HCT116 (cell line): ENCODE measurements around the gene MYOF.

Experiments
- ELF1 ChIP-seq: IDR thresholded peaks from 2 replicates; pipeline ENCODE4 v1.6.1; 2012; ENCODE audit warnings: low read depth, borderline replicate concordance
- EZH2 ChIP-seq: fragments of 200-600 bp; sonication (generic); IDR thresholded peaks from 2 replicates; pipeline ENCODE4 v1.6.1; 2017; ENCODE audit warnings: antibody characterized with exemption, mixed run types
- FOSL1 ChIP-seq: IDR thresholded peaks from 2 replicates; pipeline ENCODE4 v1.6.1; 2012; ENCODE audit warnings: low read depth
- POLR2A ChIP-seq: IDR thresholded peaks from 2 replicates; pipeline ENCODE4 v1.7.0; 2011; ENCODE audit warnings: borderline replicate concordance; ENCODE audit not compliant: insufficient read depth, insufficient read length; ENCODE audit errors: extremely low read depth
- POLR2AphosphoS5 ChIP-seq: IDR thresholded peaks from 2 replicates; pipeline ENCODE4 v1.6.1; 2011; ENCODE audit warnings: mild to moderate bottlenecking, low read depth, low read length, moderate library complexity
- SIN3A ChIP-seq: IDR thresholded peaks from 2 replicates; pipeline ENCODE4 v1.6.1; 2012; ENCODE audit warnings: low read depth
- SRF ChIP-seq: IDR thresholded peaks from 2 replicates; pipeline ENCODE4 v1.6.1; 2012; ENCODE audit warnings: low read depth
- YY1 ChIP-seq: IDR thresholded peaks from 2 replicates; pipeline ENCODE4 v1.6.1; 2011; ENCODE audit warnings: low read length, low read depth, moderate library complexity, mild to moderate bottlenecking; ENCODE audit not compliant: insufficient replicate concordance; ENCODE audit errors: extremely low read depth
- TF ChIP-seq, protein P1 (sequence below), 3 experiments: fragments of 200-600 bp in 1 of 3; sonication (generic) in 1 of 3; IDR thresholded peaks in 2 of 3; conservative IDR thresholded peaks in 1 of 3; 2 replicates each; pipeline ENCODE4 v1.5.1; 2012 to 2017; ENCODE audit warnings: low read depth in 2 of 3, low read length in 2 of 3, antibody characterized with exemption in 1 of 3, borderline replicate concordance in 1 of 3, control low read depth in 1 of 3, mild to moderate bottlenecking in 1 of 3, mixed read lengths in 1 of 3, mixed run types in 1 of 3, moderate library complexity in 1 of 3; ENCODE audit not compliant: insufficient read depth in 1 of 3
- TF ChIP-seq, protein P2 (sequence below): IDR thresholded peaks from 2 replicates; pipeline ENCODE4 v1.6.1; 2012
- TF ChIP-seq, protein P3 (sequence below): IDR thresholded peaks from 2 replicates; pipeline ENCODE4 v1.6.1; 2011; ENCODE audit warnings: mild to moderate bottlenecking, low read length, moderate library complexity; ENCODE audit not compliant: insufficient replicate concordance; ENCODE audit errors: extremely low read depth

DNA sequence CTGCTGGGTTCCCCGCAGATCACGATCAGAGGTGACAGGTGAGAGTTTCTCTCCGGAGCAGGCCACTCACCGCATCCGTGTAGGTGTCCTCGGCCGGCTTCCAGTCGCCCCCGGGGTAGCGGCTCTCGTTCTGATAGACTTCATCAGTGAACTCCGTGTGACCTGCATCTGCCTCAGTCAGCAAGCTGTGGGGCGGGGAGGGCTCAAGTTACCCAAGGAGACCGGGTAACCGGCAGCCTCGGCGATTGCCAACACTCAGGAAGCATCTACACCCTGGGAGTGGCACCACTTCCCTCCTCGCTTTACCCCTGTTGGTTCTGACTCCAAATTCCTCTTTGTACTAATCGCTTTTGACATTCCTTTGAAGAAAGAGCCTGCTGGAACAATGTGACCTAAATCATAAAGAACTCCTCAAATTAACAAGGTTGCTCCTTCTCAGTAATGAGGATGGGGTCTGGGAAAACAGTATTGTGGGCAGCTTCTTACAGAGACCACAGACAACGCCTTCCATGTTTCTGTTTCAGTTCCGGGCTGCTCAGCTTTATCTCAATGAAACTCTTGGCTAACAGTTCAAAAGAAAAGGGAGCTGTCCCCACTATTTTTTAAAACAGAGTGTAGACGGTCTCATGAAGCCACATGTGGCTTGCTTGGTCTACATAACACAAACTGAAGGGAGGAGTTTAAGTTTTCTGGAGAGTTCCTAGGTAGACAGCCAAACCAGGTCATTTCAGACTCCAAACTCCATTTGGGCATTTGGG lies 118.1 kb downstream of the MYOF start:
- TF ChIP-seq, protein P1, sequence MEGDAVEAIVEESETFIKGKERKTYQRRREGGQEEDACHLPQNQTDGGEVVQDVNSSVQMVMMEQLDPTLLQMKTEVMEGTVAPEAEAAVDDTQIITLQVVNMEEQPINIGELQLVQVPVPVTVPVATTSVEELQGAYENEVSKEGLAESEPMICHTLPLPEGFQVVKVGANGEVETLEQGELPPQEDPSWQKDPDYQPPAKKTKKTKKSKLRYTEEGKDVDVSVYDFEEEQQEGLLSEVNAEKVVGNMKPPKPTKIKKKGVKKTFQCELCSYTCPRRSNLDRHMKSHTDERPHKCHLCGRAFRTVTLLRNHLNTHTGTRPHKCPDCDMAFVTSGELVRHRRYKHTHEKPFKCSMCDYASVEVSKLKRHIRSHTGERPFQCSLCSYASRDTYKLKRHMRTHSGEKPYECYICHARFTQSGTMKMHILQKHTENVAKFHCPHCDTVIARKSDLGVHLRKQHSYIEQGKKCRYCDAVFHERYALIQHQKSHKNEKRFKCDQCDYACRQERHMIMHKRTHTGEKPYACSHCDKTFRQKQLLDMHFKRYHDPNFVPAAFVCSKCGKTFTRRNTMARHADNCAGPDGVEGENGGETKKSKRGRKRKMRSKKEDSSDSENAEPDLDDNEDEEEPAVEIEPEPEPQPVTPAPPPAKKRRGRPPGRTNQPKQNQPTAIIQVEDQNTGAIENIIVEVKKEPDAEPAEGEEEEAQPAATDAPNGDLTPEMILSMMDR (IDR thresholded peaks at IDR 0.05 in 2 of 3, conservative IDR thresholded peaks at IDR 0.05 in 1 of 3; ENCODE audit: borderline replicate concordance in 1 of 3, insufficient read depth in 1 of 3, low read depth in 2 of 3, low read length in 2 of 3): no peak
- TF ChIP-seq POLR2AphosphoS5 (no peak), POLR2A (no peak), FOSL1 (no peak), SIN3A (no peak), SRF (no peak), ELF1 (no peak), YY1 (no peak), EZH2 (no peak)
- TF ChIP-seq, protein P2, sequence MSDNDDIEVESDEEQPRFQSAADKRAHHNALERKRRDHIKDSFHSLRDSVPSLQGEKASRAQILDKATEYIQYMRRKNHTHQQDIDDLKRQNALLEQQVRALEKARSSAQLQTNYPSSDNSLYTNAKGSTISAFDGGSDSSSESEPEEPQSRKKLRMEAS: no peak
- TF ChIP-seq, protein P3, sequence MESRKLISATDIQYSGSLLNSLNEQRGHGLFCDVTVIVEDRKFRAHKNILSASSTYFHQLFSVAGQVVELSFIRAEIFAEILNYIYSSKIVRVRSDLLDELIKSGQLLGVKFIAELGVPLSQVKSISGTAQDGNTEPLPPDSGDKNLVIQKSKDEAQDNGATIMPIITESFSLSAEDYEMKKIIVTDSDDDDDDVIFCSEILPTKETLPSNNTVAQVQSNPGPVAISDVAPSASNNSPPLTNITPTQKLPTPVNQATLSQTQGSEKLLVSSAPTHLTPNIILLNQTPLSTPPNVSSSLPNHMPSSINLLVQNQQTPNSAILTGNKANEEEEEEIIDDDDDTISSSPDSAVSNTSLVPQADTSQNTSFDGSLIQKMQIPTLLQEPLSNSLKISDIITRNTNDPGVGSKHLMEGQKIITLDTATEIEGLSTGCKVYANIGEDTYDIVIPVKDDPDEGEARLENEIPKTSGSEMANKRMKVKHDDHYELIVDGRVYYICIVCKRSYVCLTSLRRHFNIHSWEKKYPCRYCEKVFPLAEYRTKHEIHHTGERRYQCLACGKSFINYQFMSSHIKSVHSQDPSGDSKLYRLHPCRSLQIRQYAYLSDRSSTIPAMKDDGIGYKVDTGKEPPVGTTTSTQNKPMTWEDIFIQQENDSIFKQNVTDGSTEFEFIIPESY: no peak
